HG03097 (cell line): ENCODE data around the gene CDC42BPA.
"Not testable (repeated sequence)": the region's sequence is repeated elsewhere in the genome, so short reads cannot be mapped to it uniquely, and the experiment has no call there.

ENCODE experiments used
- ATAC-seq: cut with Tn5 transposase; IDR thresholded peaks from one replicate; pipeline ENCODE4 v1.9.1; 2021; ENCODE audit not compliant: unreplicated experiment, low FRiP score

CDC42BPA gene

GRCh38 chr1:227263869-227264268 is 54.4 kb downstream of the CDC42BPA start:
- ATAC-seq: no peak

GRCh38 chr1:227261501-227261900 is 56.8 kb downstream of the CDC42BPA start:
- no peak for ATAC-seq

- ATAC-seq: no peak
These were observed 57.9 kb downstream of the CDC42BPA start for GRCh38 chr1:227260433-227260832.

GRCh38 chr1:227257964-227258363 is 60.3 kb downstream of the CDC42BPA start:
- ATAC-seq: no peak

- ATAC-seq: no peak
These were observed 63.1 kb downstream of the CDC42BPA start for GRCh38 chr1:227255086-227255732.

GRCh38 chr1:227253065-227253464 is 65.2 kb downstream of the CDC42BPA start:
- no peak for ATAC-seq

GRCh38 chr1:227245613-227246320 is 72.5 kb downstream of the CDC42BPA start:
- ATAC-seq: no peak

GRCh38 chr1:227244339-227245118 is 73.8 kb downstream of the CDC42BPA start:
- no peak for ATAC-seq

GRCh38 chr1:227242811-227243682 is 75.2 kb downstream of the CDC42BPA start:
- no peak for ATAC-seq

- no peak for ATAC-seq
These were observed 77.3 kb downstream of the CDC42BPA start for GRCh38 chr1:227240983-227241382.

- no peak for ATAC-seq
These were observed 83.3 kb downstream of the CDC42BPA start for GRCh38 chr1:227234998-227235405.

- not testable (repeated sequence) for ATAC-seq
These were observed 87.2 kb downstream of the CDC42BPA start for GRCh38 chr1:227231128-227231527.

- ATAC-seq: no peak
These were observed 90.1 kb downstream of the CDC42BPA start for GRCh38 chr1:227228201-227228600.

- no peak for ATAC-seq
These were observed 90.5 kb downstream of the CDC42BPA start for GRCh38 chr1:227227761-227228160.

GRCh38 chr1:227225715-227226346 is 92.5 kb downstream of the CDC42BPA start:
- ATAC-seq: no peak

GRCh38 chr1:227223171-227223806 is 95.0 kb downstream of the CDC42BPA start:
- no peak for ATAC-seq

GRCh38 chr1:227219715-227220292 is 98.5 kb downstream of the CDC42BPA start:
- no peak for ATAC-seq

- no peak for ATAC-seq
These were observed 99.3 kb downstream of the CDC42BPA start for GRCh38 chr1:227218870-227219573.
